ENCODE data around the gene TMEM233.

- TF ChIP-seq CTCF (IDR thresholded peaks at IDR 0.05) (no peak), POLR2A (IDR thresholded peaks at IDR 0.05) (no peak)
These were observed 37.5 kb downstream of the TMEM233 start for GRCh38 chr12:119630962-119631550.

All from heart left ventricle (tissue), 13 donors.